ENCODE measurements around the gene CLK4.

The CLK4 gene

DNA sequence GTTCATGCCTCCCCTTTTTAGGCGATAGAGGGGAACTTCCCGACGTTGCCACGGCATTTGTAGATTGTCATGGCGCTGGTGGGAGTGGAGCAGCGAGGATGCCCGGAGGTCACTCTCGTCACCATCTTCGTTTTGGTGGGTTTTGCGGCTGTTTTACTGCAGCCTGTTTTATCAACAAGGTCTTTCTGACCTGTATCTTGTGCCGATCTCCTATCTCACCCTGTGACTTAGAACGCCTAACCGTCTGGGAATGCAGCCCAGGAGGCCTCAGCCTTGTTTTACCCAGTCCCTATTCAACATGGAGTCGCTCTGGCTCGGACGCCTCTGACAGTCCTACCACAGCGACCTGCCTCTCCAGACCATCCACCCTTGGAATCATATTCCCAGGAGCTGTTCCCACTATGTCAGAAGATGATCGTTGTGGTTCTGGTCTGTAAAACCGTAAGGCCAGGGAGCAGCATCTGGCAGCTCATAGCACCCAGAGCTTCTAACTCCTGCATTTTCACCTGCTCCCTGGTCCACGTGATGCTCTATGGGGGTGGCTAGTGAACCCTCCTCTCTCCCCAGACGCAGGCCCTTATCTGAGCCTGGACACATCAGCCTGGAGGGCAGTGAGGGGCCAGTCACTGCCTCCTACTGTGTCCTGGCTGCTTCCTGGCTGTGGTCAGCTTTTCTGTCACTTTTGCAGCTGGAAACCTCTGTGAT lies 35.1 kb upstream of the CLK4 start:
- H3K36me3 ChIP-seq (ENCODE audit: insufficient read depth, low read length) = no peaks in the 10 kb centered on the region
- H3K79me2 ChIP-seq (ENCODE audit: insufficient read depth, low read length) = no peaks in the 10 kb centered on the region
- no peaks in the 10 kb centered on the region for H3K9me2 ChIP-seq (ENCODE audit: low read depth, low read length)
- no peaks in the 10 kb centered on the region for H3K27me3 ChIP-seq (ENCODE audit: insufficient read depth, low read length)
- no peak overlapping the region for H3K4me2 ChIP-seq (ENCODE audit: low read length)
- H4K20me1 ChIP-seq (ENCODE audit: insufficient read depth, low read length) = no peaks in the 10 kb centered on the region
- H3K4me3 ChIP-seq (ENCODE audit: low read depth, low read length, poor library complexity, severe bottlenecking) = no peak overlapping the region
- no peaks in the 10 kb centered on the region for H3K9me3 ChIP-seq (ENCODE audit: low read length)
- no peak overlapping the region for H3K27ac ChIP-seq (ENCODE audit: low read depth, low read length, poor library complexity, severe bottlenecking)
- H3F3A ChIP-seq (ENCODE audit: insufficient read depth, low read length) = no peaks in the 10 kb centered on the region
- H3K4me1 ChIP-seq (ENCODE audit: insufficient read depth, low read length, severe bottlenecking) = no peaks in the 10 kb centered on the region
- no peak overlapping the region for H2AFZ ChIP-seq (ENCODE audit: low read length)
- H3K9ac ChIP-seq (ENCODE audit: low read length) = no peak overlapping the region
- TF ChIP-seq EZH2 (IDR thresholded peaks at IDR 0.05; ENCODE audit: borderline replicate concordance, low read length) = no peak
- TF ChIP-seq, protein P1, sequence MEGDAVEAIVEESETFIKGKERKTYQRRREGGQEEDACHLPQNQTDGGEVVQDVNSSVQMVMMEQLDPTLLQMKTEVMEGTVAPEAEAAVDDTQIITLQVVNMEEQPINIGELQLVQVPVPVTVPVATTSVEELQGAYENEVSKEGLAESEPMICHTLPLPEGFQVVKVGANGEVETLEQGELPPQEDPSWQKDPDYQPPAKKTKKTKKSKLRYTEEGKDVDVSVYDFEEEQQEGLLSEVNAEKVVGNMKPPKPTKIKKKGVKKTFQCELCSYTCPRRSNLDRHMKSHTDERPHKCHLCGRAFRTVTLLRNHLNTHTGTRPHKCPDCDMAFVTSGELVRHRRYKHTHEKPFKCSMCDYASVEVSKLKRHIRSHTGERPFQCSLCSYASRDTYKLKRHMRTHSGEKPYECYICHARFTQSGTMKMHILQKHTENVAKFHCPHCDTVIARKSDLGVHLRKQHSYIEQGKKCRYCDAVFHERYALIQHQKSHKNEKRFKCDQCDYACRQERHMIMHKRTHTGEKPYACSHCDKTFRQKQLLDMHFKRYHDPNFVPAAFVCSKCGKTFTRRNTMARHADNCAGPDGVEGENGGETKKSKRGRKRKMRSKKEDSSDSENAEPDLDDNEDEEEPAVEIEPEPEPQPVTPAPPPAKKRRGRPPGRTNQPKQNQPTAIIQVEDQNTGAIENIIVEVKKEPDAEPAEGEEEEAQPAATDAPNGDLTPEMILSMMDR (IDR thresholded peaks at IDR 0.05; ENCODE audit: low read length) = no peak

- no peaks in the 10 kb centered on the region for H3K79me2 ChIP-seq (ENCODE audit: insufficient read depth, low read length)
Measured at GRCh38 chr5:178651046-178651810, 24.4 kb upstream of the CLK4 start.

GRCh38 chr5:178650214-178650613 lies 23.4 kb upstream of the CLK4 start:
- TF ChIP-seq EZH2 (IDR thresholded peaks at IDR 0.05; ENCODE audit: borderline replicate concordance, low read length) = no peak
- TF ChIP-seq, protein P1 (IDR thresholded peaks at IDR 0.05; ENCODE audit: low read length) = no peak
- H3K36me3 ChIP-seq (ENCODE audit: insufficient read depth, low read length) = no peaks in the 10 kb centered on the region; the same call in 1 of the 2 replicates
- H3K4me1 ChIP-seq (ENCODE audit: insufficient read depth, low read length, severe bottlenecking) = no peaks in the 10 kb centered on the region
- H3K9me3 ChIP-seq (ENCODE audit: low read length) = peaks cover 4% of the 10 kb centered on the region; the same call in 1 of the 2 replicates
- H3K4me2 ChIP-seq (ENCODE audit: low read length) = no peak overlapping the region
- H3K4me3 ChIP-seq (ENCODE audit: low read depth, low read length, poor library complexity, severe bottlenecking) = no peak overlapping the region
- no peaks in the 10 kb centered on the region for H3F3A ChIP-seq (ENCODE audit: insufficient read depth, low read length)
- no peak overlapping the region for H2AFZ ChIP-seq (ENCODE audit: low read length)
- H3K27me3 ChIP-seq (ENCODE audit: insufficient read depth, low read length) = peaks cover 9% of the 10 kb centered on the region; the same call in 1 of the 2 replicates
- H3K27ac ChIP-seq (ENCODE audit: low read depth, low read length, poor library complexity, severe bottlenecking) = no peak overlapping the region
- no peaks in the 10 kb centered on the region for H4K20me1 ChIP-seq (ENCODE audit: insufficient read depth, low read length)
- no peaks in the 10 kb centered on the region for H3K79me2 ChIP-seq (ENCODE audit: insufficient read depth, low read length)
- H3K9ac ChIP-seq (ENCODE audit: low read length) = no peak overlapping the region
- H3K9me2 ChIP-seq (ENCODE audit: low read depth, low read length) = no peaks in the 10 kb centered on the region

More at GRCh38 chr5:178651046-178651810, 24.4 kb upstream of the CLK4 start:
- Histone ChIP-seq H3K4me3 (ENCODE audit: low read depth, low read length, poor library complexity, severe bottlenecking) (no peak overlapping the region), H3K9ac (ENCODE audit: low read length) (no peak overlapping the region), H3K27me3 (ENCODE audit: insufficient read depth, low read length) (peaks cover 9% of the 10 kb centered on the region; the same call in 1 of the 2 replicates), H3K4me2 (ENCODE audit: low read length) (no peak overlapping the region), H3F3A (ENCODE audit: insufficient read depth, low read length) (no peaks in the 10 kb centered on the region), H3K27ac (ENCODE audit: low read depth, low read length, poor library complexity, severe bottlenecking) (no peak overlapping the region), H4K20me1 (ENCODE audit: insufficient read depth, low read length) (no peaks in the 10 kb centered on the region), H3K36me3 (ENCODE audit: insufficient read depth, low read length) (no peaks in the 10 kb centered on the region; the same call in 1 of the 2 replicates), H3K4me1 (ENCODE audit: insufficient read depth, low read length, severe bottlenecking) (no peaks in the 10 kb centered on the region), H3K9me2 (ENCODE audit: low read depth, low read length) (no peaks in the 10 kb centered on the region), H3K9me3 (ENCODE audit: low read length) (peaks cover 4% of the 10 kb centered on the region; the same call in 1 of the 2 replicates), H2AFZ (ENCODE audit: low read length) (no peak overlapping the region)
- no peak for TF ChIP-seq EZH2 (IDR thresholded peaks at IDR 0.05; ENCODE audit: borderline replicate concordance, low read length)
- TF ChIP-seq, protein P1 (IDR thresholded peaks at IDR 0.05; ENCODE audit: low read length) = no peak
